SJSA1 (cell line): ENCODE data around the gene CFAP107. TPM values are rescaled to one million over a fixed set of nuclear protein-coding genes. Genes with fewer than 3 reads are reported as not detected.
"Not testable (repeated sequence)": the region's sequence is repeated elsewhere in the genome, so short reads cannot be mapped to it uniquely, and the experiment has no call there.

Experiments
- DNase-seq, 2 experiments: peaks; one replicate each; pipeline ENCODE4 v3.0.0-alpha.2; 2015 to 2020; ENCODE audit warnings: low spot score in 2 of 2, low read depth in 1 of 2
- H3K27ac ChIP-seq: fragments of 250-450 bp; sonication (Bioruptor Pico); 2 replicates; pipeline ENCODE4 v1.5.1; 2020; ENCODE audit warnings: mild to moderate bottlenecking, moderate library complexity
- H3K27me3 ChIP-seq: fragments of 250-450 bp; sonication (Bioruptor Pico); replicated peaks from 2 replicates; pipeline ENCODE4 v1.5.1; 2020; ENCODE audit warnings: mild to moderate bottlenecking, moderate library complexity
- H3K36me3 ChIP-seq: fragments of 250-450 bp; sonication (Bioruptor Pico); 2 replicates; pipeline ENCODE4 v1.5.1; 2020; ENCODE audit warnings: mild to moderate bottlenecking
- H3K4me1 ChIP-seq: fragments of 250-450 bp; sonication (Bioruptor Pico); replicated peaks from 2 replicates; pipeline ENCODE4 v1.6.1; 2021; ENCODE audit warnings: mild to moderate bottlenecking
- H3K4me3 ChIP-seq: fragments of 250-450 bp; sonication (Bioruptor Pico); 2 replicates; pipeline ENCODE4 v1.5.1; 2020; ENCODE audit warnings: mild to moderate bottlenecking
- H3K9me3 ChIP-seq: fragments of 250-450 bp; sonication (Bioruptor Pico); replicated peaks from 2 replicates; pipeline ENCODE4 v1.5.1; 2020; ENCODE audit warnings: mild to moderate bottlenecking
- total RNA-seq: library from RNA; depleted of rRNA; stranded (reverse); fragments of >200 nt; shearing (Covaris generic); gene quantifications from 2 replicates; pipeline ENCODE4 v1.2.3, GENCODE V29; 2014; rRNA removed

CFAP107 gene
- total RNA-seq = not detected in 2 replicates

DNA sequence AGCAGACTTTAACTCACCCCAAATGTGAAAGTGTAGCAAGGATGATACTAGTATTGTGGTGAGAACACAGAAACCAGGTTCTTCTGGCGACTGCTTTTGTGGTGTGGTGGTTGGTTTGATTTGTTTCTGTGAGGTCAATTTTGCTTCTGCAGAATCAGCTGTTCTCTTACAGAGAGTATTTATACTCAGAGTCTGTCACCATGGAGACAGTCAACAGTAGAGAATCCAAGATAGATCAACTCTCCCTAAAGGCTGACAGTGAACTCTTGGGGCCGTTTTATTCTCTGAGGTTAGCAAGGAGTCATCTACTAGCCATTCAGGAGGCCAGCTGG, at the start of gene CFAP107:
Gene CFAP107, plus strand, starts transcription at position 209 of the 332 bp plus-strand sequence. CDS start 231 bp downstream, outside the sequence.
- no peak for DNase-seq
- Histone ChIP-seq H3K27ac (no peak within 1 kb of the TSS), H3K27me3 (no peaks in the 10 kb centered on the region)

GRCh38 chr1:12696658-12697057, 49.3 kb upstream of the CFAP107 start:
- DNase-seq = no peak
- Histone ChIP-seq H3K36me3 (no peaks in the 10 kb centered on the region), H3K4me3 (no peak overlapping the region), H3K27ac (no peak overlapping the region), H3K27me3 (no peaks in the 10 kb centered on the region), H3K9me3 (no peaks in the 10 kb centered on the region), H3K4me1 (no peaks in the 10 kb centered on the region)

More for the DNA sequence above, at the start of gene CFAP107:
- H3K4me1 ChIP-seq = no peaks in the 10 kb centered on the region
- no peak within 1 kb of the TSS for H3K4me3 ChIP-seq
- no peaks in the 10 kb centered on the region for H3K36me3 ChIP-seq
- no peaks in the 10 kb centered on the region for H3K9me3 ChIP-seq

DNA sequence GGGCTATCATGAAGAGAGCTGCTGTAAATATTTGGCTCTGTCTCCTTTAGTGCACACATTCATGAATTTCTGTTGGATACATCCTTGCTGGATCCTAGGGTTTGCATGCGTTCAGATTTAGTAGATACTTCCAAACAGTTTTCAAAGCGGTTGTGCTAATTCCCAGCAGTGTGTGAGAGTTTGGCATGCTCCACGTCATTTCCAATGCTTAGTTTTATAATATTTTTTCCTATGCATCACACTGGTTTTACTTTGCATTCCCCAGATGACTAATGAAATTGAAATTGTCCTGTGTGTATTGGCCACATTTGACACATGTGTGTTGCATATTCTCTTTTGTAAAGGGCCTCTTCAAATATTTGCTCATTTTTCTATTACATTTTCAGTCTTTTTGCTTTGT, 48.6 kb upstream of the CFAP107 start:
- no peak for DNase-seq
- Histone ChIP-seq H3K27me3 (no peaks in the 10 kb centered on the region), H3K27ac (no peak overlapping the region), H3K4me1 (no peaks in the 10 kb centered on the region), H3K4me3 (no peak overlapping the region), H3K36me3 (no peaks in the 10 kb centered on the region), H3K9me3 (no peaks in the 10 kb centered on the region)

- DNase-seq = no peak
- no peaks in the 10 kb centered on the region for H3K9me3 ChIP-seq
- H3K36me3 ChIP-seq = no peaks in the 10 kb centered on the region
- no peaks in the 10 kb centered on the region for H3K27me3 ChIP-seq
- H3K27ac ChIP-seq = no peak overlapping the region
- H3K4me1 ChIP-seq = no peaks in the 10 kb centered on the region
- H3K4me3 ChIP-seq = no peak overlapping the region
Measured at GRCh38 chr1:12703821-12704451, 42.1 kb upstream of the CFAP107 start.

GRCh38 chr1:12706061-12706460, 39.9 kb upstream of the CFAP107 start:
- no peaks in the 10 kb centered on the region for H3K4me1 ChIP-seq
- no peaks in the 10 kb centered on the region for H3K9me3 ChIP-seq
- DNase-seq = no peak
- no peaks in the 10 kb centered on the region for H3K36me3 ChIP-seq
- no peaks in the 10 kb centered on the region for H3K27me3 ChIP-seq
- no peak overlapping the region for H3K27ac ChIP-seq
- H3K4me3 ChIP-seq = no peak overlapping the region

DNA sequence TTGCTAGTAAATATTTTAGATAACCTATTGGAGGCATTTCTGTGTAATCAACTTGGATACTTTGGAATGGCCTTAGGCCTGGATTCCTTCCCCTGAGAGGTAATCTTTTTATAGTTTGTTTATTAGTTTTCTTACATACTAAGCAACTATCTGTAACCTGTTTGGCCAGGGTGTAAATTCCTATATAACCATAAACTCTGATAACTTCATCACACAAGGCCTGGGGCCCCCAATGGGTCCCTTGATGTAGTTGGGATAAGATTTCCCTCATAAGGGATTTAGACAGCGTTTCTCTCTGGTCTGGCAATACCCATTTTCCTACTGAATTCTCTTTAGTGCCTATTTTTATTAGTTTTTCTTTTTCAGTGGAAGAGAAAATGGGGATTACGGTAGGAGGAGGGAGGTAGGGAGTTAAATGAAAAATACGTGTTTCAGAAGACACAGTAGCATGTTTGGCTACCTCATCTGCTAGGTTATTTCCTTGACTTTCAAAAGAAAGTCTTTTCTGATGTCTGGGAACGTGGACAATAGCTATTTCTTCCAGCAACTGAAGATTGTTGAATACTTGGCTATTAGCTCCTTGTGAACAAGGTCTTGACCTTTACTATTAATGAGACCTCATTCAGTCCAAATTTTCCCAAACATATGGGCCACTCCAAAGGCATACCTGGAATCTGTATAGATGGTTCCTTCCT, 37.5 kb upstream of the CFAP107 start:
- no peaks in the 10 kb centered on the region for H3K36me3 ChIP-seq
- H3K27ac ChIP-seq = no peak overlapping the region
- no peaks in the 10 kb centered on the region for H3K4me1 ChIP-seq
- H3K27me3 ChIP-seq = no peaks in the 10 kb centered on the region
- no peaks in the 10 kb centered on the region for H3K9me3 ChIP-seq
- no peak overlapping the region for H3K4me3 ChIP-seq
- DNase-seq = no peak

- Histone ChIP-seq H3K4me3 (no peak overlapping the region), H3K4me1 (no peaks in the 10 kb centered on the region), H3K27ac (no peak overlapping the region), H3K9me3 (no peaks in the 10 kb centered on the region), H3K27me3 (no peaks in the 10 kb centered on the region), H3K36me3 (no peaks in the 10 kb centered on the region)
- DNase-seq = no peak
Measured at GRCh38 chr1:12709091-12709491, 36.9 kb upstream of the CFAP107 start.

DNA sequence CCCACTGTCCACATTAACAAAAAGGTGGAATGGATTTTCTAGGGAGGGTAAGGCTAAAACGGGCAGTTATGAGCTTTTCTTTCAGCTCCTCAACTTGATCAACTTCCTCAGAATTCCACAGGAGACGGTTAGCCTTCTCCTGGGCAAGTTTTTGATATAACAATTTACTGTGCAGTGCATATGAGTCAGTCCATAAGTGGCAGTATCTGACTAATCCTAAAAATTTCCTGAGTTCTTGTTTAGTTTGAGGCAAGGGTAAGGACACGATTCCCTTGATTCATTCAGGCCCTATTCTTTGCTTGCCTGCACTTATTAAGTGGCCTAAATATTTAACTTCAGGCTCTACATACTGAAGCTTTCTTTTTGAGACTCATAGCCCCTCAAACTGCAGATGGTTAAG, 36.3 kb upstream of the CFAP107 start:
- no peaks in the 10 kb centered on the region for H3K36me3 ChIP-seq
- no peak overlapping the region for H3K4me3 ChIP-seq
- no peaks in the 10 kb centered on the region for H3K4me1 ChIP-seq
- H3K27me3 ChIP-seq = no peaks in the 10 kb centered on the region
- no peaks in the 10 kb centered on the region for H3K9me3 ChIP-seq
- no peak overlapping the region for H3K27ac ChIP-seq
- DNase-seq = no peak

DNA sequence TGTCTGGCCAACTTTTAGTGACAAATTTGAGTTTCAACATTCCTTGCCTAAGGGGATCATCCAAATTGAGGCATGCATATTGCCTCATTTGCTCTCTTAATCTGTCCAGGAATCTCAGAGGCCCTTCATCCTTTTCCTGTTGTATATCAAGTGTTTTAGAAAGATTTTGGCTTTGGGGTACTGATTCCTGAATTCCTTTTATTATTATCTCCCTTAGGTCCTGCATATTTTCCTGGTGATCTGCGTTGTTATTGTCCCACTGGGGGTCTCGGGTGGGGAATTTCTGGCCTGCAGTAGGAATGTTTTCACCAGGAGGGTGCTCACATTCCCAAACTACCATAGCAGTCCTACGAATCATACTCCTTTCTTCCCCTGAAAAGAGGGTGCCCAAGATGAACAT, 34.5 kb upstream of the CFAP107 start:
- Histone ChIP-seq H3K36me3 (no peaks in the 10 kb centered on the region), H3K27me3 (no peaks in the 10 kb centered on the region), H3K27ac (no peak overlapping the region), H3K9me3 (no peaks in the 10 kb centered on the region), H3K4me1 (no peaks in the 10 kb centered on the region), H3K4me3 (no peak overlapping the region)
- no peak for DNase-seq

- Histone ChIP-seq H3K4me3 (no peak overlapping the region), H3K27me3 (0 out of 2 replicates have a peak, but pooled peaks cover 2% of the 10 kb centered on the region), H3K36me3 (no peaks in the 10 kb centered on the region), H3K27ac (no peak overlapping the region), H3K4me1 (no peaks in the 10 kb centered on the region), H3K9me3 (no peaks in the 10 kb centered on the region)
- no peak for DNase-seq
Measured at GRCh38 chr1:12712076-12712475, 33.9 kb upstream of the CFAP107 start.

DNA sequence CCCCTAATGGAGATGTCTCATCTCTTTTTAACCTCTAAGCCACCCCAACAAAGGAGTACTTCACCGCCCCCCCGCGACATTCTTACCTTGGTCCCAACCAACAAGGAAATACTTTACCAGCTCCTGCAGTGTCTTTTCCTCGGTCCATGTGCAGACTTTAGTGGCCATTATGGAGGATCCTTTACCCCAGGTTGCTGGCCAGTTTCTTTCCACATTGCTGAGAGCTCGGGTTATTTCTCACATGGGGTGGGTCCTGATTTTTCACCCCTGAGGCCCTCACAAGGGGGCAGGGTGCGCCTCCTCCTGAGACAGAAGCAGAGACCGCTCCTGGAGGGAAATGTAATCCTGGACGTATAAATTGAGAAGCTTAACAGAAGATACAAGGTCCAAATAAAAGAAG, 33.1 kb upstream of the CFAP107 start:
- DNase-seq = no peak
- Histone ChIP-seq H3K27me3 (peaks cover 3% of the 10 kb centered on the region; the same call in 1 of the 2 replicates), H3K4me3 (no peak overlapping the region), H3K36me3 (no peaks in the 10 kb centered on the region), H3K4me1 (no peaks in the 10 kb centered on the region), H3K27ac (no peak overlapping the region), H3K9me3 (no peaks in the 10 kb centered on the region)

GRCh38 chr1:12713651-12714050, 32.3 kb upstream of the CFAP107 start:
- not testable (repeated sequence) for H3K27ac ChIP-seq, H3K27me3 ChIP-seq, H3K4me3 ChIP-seq, H3K9me3 ChIP-seq, H3K36me3 ChIP-seq, DNase-seq, H3K4me1 ChIP-seq

GRCh38 chr1:12714710-12715475, 31.1 kb upstream of the CFAP107 start:
- no peaks in the 10 kb centered on the region for H3K36me3 ChIP-seq

DNA sequence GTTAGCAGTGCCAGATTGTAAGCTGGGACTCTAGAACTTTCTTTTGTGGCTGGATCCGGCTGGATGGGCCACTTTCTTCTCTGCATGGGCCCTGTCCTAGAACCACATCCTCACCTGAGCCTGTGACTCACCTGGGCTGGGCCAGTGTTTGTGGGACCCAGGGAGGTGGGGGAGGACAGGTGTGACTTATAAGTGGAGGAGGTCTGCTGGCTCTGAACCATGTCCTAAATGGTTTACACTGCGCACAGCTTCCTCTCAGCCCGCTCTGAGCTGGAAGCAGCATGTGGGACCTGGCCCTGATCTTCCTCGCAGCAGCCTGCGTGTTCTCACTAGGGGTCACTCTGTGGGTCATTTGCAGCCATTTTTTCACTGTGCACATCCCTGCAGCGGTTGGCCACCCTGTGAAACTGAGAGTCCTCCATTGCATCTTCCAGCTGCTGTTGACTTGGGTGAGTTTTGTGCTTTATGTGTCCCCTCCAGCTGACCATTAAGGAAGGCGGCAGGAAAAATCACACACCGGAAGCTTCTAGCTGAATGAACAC, 30.0 kb upstream of the CFAP107 start, which contains the start of gene AADACL3:
Gene AADACL3, plus strand, starts transcription at position 215 of the 542 bp plus-strand sequence. Its CDS starts 67 bp downstream, at position 282.
- Histone ChIP-seq H3K27me3 (peaks cover 3% of the 10 kb centered on the region; the same call in 1 of the 2 replicates), H3K36me3 (no peaks in the 10 kb centered on the region), H3K4me1 (no peaks in the 10 kb centered on the region), H3K27ac (no peak within 1 kb of the TSS), H3K9me3 (no peaks in the 10 kb centered on the region), H3K4me3 (no peak within 1 kb of the TSS)
- DNase-seq = no peak

More at GRCh38 chr1:12714710-12715475, 31.1 kb upstream of the CFAP107 start:
- H3K27ac ChIP-seq = no peak overlapping the region
- H3K9me3 ChIP-seq = no peaks in the 10 kb centered on the region
- no peak for DNase-seq
- H3K4me3 ChIP-seq = no peak overlapping the region
- H3K27me3 ChIP-seq = peaks cover 3% of the 10 kb centered on the region; the same call in 1 of the 2 replicates
- no peaks in the 10 kb centered on the region for H3K4me1 ChIP-seq
